NCI-H2029 treated with DMSO at 0.1 percent for 48 hours (cell line): Measurements from ENCODE around the gene CD164.
"Not testable (repeated sequence)": the region's sequence is repeated elsewhere in the genome, so short reads cannot be mapped to it uniquely, and the experiment has no call there.

Source experiments
- DNase-seq: peaks from one replicate; lab custom pipeline; 2025; lab: John Stamatoyannopoulos, UW

The CD164 gene

DNA sequence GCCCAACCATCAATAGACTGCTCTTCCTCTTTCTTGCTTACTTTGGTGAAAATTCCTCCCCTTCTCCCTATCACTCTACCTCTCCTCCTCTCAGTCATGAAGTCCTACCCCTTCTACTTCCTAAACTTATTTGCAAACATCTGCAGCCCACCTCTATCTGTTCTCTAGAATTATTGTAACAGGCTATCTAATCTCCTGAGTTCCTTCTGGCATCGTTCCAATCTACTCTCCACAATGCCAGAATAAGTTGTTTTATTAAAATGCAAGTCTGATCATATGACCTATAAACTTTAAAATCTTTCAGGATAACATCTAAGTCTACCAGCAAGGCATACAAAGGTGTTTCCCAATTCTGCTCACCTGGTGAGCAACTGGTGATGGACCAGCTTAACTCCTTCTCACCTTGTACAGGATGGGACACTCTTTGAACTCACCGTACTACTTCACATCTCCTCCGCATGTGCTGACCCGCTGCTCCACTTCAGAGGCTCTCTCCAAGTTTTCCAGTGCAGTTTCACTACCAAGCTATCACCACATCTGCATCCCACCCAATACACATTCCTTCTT is 7.9 kb downstream of the CD164 start:
- no peak for DNase-seq

DNA sequence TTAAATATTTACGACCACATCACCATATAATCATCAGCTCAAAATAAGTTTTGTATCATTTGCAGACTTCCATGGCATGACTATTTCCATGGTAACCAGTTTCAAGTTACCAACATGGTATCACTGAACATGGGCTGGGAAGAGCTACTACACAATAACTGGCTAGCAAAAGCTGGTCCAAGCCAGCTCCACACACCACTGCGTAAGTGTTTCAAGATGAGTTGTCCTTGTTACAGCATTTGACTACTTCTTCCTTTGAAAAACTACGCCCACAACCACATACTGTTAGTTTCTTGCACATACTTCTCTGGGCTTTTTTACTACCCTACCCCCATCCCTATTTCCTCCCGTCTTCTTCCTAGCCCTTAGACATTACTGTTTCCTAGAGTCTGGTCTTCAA is 8.5 kb downstream of the CD164 start:
- DNase-seq = no peak

DNA sequence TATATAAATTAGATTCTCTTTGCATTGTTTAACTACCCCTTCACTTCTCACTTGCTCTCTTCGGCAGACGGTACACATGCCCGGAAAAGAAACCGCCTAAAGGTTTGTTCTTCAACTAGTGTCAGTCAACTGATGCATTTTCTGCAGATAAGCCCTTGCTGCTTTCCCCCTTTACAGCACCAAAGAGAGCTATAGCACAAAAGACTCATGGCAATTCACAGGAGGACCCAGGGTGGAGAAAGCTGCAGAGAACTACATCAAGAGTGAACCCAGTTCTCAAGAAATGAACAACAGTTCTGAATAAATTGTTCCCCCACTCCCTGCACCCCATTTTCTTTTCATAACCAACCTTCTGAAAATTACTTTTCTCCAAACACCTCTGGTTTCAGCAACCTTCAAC is 8.9 kb downstream of the CD164 start:
- DNase-seq = no peak

DNA sequence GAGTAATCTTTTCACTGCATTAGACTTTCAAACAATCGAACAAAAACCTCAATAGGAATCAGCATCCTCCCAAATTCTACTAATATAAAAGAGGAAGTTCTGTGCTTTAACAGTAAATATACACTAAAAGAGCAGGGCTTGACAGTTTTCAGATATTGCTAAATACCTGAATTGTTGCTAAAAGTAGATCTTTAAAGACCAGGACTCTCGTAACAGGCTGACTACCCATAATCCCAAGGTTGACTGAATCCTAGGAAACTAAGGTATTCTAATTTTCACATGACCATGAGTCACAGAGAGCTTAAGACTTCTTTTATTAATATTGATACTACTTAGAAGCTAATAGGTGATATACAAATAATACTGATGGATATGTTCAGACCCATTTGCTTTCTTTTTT is 10.1 kb downstream of the CD164 start:
- DNase-seq = no peak

DNA sequence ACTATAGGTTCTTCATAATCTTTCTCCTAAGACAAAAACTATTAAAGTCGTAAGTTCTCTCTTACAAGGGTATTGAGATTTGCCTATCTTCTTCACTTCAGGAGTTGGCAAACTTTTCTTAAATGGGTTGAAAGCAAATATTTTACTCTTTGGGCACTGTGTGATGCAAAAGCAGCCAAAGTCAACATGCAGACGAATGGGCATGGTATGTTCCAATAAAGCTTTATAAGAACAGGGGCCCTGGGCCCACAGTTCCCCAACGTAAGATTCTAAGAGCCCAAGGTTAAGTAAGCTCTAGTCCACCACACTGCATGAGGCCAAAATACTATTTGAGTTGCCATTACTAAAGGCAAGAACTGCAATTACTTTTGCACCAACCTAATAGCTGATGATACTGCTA is 11.5 kb downstream of the CD164 start:
- DNase-seq = no peak

DNA sequence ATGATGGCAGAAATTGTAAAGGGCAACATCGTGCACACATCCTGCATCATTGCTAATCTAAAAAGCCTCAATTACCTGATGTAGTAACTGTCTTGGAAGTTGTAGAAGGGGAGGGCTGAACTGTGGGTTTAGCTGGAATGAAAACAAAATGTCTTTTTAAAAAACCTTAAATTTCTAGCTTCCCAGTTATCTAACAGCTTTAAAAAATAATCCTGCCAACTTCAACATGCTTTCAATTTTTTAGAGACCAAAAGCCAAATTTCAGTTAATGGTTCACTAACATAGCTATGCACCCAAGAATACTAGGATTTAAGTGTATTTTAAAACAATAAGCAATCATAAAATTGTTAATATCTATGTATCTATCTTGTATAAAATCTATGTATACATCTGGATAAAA is 11.9 kb downstream of the CD164 start:
- no peak for DNase-seq

DNA sequence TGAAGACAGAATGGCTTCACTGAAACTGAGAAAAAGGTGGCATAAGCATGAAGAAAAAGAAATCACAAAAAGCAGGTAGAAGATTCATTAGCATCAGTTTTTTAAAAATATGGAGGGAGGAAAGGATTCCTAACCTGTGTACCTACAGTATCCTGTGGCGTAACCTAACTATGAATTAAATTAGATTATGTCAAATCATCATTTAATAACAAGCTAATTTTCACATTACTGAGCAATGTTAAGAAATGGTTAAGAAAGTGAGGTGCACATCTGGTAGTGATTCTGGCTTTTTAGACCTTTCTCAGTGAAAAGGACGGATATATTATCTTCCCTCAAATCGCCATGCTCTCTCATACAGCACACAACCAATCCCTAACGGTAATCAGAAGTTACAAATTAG is 12.5 kb downstream of the CD164 start:
- no peak for DNase-seq

DNA sequence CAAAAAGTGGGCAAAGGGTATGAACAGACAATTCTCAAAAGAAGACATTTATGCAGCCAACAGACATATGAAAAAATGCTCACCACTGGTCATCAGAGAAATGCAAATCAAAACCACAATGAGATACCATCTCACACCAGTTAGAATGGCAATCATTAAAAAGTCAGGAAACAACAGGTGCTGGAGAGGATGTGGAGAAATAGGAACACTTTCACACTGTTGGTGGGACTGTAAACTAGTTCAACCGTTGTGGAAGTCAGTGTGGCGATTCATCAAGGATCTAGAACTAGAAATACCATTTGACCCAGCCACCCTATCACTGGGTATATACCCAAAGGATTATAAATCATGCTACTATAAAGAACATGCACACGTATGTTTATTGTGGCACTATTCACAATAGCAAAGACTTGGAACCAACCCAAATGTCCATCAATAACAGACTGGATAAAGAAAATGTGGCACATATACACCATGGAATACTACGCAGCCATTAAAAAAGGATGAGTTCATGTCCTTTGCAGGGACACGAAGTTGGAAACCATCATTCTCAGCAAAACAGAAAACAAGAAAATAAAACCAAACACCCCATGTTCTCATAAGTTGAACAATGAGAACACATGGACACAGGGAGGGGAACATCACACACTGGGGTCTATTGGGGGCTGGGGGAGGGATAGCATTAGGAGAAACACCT is 17.7 kb downstream of the CD164 start:
- not testable (repeated sequence) for DNase-seq

DNA sequence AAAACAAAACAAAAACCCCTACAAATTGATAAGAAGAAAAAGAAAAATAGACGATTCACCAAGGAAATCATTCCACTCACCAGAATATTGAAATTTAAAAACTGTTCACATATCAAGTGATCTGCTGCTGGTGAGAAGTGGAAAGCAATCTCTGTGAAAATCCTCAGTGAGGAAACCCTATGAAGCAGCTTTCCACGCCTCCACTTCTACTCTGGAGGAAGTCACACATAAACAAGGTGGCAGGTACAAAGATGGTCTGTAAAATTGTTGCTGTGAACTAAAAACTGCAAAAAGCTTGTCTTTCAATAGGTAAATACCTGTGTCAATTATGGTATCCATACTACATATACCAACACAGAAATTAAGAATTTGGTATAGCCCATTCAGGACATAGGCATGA is 18.5 kb downstream of the CD164 start:
- no peak for DNase-seq

DNA sequence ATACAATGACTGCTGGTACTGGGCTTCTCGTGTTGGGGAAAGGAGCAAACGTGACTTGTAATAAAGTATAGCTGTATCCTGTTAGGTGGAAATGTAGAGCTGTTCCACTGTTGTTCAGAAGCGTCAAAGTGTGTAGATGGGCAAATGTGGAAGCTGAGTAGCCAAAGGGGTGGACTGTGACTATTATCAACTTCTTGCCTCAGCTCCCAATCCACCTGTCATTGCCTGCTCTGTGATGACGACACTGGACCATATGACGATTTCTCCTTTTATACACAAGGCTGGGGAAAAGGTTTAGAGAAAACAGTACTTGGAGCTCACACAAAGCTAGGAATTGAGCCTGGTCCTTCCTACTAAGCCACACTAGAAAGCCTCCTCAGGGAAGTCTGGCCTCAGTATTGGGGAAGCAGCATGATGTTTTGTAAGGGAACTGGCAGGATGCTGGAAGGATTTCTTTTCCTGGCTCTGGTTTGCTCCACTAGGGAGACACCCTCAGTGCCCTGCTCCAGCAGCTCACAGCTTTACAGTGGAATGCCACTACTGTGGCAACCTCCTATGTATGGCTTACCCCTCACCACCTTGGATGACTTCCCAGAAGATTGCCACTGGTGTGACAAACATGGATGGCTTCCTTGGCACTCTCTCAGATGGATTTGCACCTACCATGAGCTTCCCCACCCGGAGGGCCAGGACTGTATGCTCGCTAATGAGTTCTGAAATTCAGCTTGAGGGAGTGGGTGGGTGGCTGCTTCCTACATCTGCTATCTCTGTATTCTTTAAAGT is 20.0 kb downstream of the CD164 start:
- DNase-seq = no peak

DNA sequence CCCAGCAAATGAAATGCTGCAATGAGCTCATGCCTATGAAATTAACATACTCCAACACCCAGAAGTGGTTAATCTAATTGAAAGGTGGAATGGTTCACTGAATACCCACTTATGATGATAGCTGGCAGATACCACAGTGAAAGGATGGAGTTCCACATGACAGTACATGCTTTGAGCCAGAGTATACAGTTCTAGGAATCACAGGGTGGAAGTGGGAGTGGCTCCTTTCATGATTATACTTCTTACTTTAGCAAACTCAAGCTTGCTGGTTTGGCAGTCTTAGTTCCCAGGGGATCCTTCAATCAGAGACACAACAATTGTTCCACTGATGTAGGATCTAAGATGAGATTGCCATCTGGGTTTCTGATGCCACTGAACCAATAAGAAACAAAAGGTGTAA is 21.5 kb downstream of the CD164 start:
- no peak for DNase-seq

DNA sequence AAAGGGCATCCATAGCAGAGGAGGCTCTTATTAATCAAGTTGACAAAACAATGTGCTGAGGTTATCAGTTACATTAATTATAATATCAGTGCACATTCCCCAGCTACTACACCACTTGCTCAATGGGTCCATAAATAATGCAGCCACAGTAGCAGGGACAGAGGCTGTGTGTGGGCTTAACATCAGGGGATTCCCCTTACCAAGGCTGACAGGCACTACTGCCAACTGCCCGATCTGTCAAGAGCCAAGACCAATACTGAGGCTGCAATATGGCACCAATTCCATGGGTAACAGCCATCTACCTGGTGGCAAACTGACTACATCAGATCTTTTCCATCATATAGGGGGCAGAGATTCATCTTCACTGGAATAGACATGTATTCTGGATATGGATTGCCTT is 22.0 kb downstream of the CD164 start:
- no peak for DNase-seq

DNA sequence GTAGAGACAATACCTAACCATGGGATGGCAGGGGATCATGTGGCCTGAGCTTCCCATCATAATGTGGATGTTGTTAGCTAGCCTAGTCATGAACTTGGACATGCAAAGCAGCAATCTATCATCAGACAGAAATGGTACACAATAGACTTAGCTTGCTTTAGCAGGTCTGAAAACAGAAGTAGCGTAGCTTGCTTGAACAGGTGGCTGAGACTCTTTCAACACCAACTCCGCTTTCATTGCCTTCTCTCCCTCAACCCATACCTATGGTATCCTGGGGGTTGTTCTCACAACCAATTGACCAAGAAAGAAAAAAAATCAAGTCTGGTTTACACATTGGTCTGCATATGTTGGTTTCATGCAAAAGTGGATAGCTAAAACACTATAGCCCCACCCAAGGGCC is 23.0 kb downstream of the CD164 start:
- DNase-seq = no peak

DNA sequence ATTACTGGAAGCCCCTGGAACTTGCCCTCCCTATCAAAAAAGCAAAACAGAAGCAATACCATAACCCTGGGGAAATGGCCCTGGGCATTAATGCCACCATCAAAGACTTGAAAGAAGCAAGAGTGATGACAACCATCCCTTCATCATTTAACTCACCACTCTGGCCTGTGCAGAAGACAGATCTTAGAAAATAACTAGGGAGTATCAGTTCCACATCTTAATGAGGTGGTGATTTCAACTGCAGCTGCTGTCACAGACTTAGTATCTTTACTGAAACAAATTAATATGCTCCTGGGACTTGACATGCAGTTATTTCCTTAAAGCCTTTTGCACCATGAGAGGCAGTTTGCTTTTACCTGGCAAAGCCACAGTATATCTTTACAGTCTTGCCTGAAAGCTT is 24.1 kb downstream of the CD164 start:
- no peak for DNase-seq

DNA sequence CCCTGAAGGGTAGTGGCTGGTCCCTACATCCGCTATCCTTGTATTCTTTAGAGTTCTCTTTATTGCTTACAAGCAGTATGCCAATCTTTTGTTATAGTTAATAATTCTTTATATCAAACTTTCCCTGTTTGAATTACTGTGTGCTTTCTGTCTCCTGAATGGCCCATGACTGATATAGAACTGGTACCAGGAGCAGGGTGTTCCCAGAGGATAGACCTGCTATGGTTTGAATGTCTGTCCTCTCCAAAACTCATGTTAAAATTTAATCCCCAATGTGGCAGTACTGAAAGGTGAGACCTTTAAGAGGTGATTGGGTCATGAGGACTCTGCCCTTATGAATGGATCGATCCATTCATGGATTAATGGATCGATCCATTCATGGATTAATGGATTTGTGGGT is 26.0 kb downstream of the CD164 start:
- no peak for DNase-seq

DNA sequence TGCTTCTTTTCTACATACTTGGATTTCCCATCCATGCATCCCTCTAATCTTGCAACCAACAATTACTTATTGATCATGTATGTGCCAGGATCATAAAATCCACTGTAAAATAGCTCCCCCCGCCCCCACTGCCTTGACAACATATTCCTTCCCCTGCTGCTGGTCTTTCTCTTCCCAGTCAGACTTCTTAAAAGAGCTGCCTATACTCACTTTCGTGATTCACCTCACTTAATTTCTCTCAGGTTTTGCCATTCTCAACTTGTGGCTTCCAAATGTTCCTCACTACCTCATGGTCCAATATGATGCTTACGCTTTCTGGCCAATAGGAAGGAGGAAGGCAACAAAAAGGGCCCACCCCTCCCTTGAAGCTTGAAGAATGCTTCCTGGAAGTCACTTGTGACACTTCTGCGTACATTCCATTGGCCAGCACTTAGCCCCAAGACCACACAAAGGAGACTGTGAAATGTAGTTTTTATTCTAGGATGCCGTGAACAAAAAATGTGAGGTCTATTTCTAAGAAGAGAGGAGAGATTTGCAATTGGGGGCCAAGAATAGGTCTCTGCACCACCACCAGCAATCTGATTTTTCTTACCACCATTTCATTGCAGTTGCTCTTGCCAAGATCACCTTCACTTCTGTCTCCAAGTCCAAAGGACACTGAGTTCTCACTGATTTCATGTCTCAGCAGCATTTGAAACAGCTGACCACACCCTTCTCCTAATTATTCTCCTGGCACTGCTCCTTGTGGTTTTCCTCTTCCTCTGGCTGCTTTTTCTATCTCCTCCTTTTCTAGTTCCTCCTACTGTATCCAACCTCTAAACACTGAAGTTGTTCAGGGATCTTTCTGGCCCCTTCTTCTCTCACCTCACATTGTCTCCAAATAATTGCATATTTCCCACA is 30.8 kb downstream of the CD164 start:
- DNase-seq = no peak

DNA sequence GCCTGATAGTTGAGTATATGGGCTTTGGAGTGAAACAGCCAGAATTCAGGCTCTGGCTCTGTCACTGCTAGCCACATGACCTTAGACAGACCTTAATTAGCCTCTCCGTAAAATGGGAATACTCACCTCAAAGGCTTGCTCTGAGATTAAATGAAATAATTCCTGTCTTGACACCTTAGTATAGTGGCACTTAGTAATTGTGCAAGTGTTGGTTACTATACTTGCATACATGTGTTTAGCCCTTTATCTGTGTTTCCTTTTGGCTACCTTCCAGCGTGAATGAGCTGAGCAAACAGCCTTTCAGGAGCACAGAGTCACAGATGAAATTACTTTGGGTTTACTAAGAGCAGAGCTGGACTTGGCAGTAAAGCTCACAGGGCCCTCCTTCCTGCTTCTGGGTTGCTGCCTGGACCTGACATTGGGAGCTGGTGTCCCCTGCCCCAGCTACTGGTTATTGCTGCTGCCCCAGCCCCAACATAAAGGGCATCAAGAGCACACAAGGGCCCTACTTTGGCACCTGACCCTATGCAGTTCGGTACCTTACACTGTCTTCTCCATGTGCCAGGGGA is 32.8 kb downstream of the CD164 start:
- DNase-seq = peak; percentile 93

DNA sequence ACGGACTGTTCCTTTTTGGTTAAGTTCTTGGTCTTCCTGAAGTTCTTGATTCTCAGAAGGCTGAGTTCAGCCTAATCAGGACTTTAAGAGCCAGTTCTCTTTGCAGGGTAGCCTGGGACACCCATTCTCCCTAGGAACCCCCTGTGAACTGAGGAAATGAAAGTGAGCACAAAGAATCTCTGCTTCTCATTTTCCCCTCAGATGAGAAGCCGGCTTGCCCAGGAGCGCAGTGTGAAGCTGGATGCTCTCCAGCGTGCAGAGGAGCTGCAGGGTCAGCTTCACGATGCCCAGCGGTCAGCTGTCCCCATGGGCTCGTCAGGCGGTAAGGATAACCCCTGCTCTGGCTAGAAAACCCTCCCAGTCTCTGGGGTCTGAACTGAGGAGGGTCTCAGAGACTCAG is 34.0 kb downstream of the CD164 start:
- DNase-seq = no peak

DNA sequence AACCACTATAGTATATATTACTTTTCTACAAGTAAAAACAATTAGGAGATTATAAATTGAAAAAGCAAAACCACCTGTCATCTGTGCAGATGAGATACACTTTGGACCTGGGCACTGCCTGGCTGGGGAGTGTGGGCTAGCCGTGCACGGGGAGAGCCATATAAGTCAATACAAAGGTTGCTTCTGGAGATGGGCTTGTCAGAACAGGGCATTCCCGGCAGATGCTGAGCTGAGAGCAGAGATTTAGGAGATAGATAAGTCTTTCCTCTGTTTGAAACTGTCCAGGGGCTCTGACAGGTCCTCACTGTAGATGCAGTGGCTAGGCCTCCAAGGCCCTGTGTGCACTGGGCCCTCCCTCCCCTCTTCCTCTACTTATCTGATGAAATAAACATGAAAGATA is 34.5 kb downstream of the CD164 start:
- DNase-seq = no peak

DNA sequence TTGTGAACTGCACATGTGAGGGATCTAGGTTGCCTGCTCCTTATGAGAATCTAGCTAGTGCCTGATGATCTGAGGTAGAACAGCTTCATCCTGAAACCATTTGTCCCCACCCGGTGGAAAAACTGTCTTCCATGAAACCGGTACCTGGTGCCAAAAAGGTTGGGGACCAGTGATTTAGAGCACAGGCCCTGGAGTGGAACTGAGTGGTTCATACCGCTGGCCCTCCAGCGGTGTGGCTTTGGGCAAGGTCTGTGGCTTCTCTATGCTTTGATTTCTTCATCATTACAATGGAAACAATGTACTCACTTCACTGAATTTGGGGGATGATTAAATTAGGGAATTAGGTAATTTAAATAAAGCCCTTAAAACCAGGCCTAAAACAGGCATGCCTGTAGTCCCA is 36.3 kb downstream of the CD164 start:
- no peak for DNase-seq

DNA sequence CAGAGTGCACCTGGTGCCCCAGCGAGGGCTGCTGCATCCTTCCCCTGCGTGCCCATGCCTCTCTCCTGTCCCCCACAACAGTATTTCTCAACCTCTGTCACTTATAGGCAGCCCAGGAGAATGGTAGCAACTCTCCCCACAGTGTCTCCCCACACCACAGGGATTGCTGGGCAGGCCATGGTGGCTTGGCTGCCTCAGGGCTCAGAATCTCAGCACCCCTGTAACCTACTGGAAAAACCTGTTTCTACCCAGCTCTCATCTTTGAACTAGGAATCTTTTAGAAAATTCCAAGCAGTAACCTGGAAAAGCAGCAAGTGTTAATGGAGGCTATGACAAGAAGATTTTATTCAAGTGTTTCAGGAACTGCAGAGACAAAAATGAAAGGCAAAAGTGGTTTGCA is 38.0 kb downstream of the CD164 start:
- no peak for DNase-seq

DNA sequence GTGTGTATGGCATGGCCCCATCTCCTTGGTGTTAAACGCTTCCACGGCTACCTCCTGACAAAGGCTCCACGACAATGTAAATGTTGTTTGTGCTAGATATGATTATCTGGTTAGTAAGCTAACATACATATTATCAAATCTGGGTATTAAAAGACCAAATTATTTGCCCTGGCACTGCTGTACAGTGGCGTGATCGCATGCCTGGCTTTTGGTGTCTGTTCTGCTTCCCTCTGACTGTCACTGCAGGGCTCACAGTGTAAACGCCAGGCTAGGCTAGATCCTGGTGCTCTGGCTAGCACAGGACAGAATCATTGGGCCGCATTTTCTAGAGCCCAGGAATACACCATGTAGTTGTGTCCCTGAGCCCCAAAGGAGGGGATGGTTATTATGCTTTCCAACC is 38.7 kb downstream of the CD164 start:
- no peak for DNase-seq
